SU-DHL-6 (cell line): ENCODE data around the gene MSS51.

Experiments used
- H2AFZ ChIP-seq: fragments of 200-600 bp; sonication (generic); 2 replicates; pipeline ENCODE4 v1.6.1; 2014; ENCODE audit warnings: low read depth, mild to moderate bottlenecking, moderate library complexity, mixed read lengths, antibody characterized with exemption, low read length; ENCODE audit not compliant: severe bottlenecking
- H3F3A ChIP-seq: fragments of 200-600 bp; shearing (Covaris generic); 2 replicates; pipeline ENCODE4 v1.6.0; 2016; ENCODE audit warnings: antibody characterized with exemption, mild to moderate bottlenecking; ENCODE audit not compliant: insufficient read depth
- H3K27ac ChIP-seq: fragments of 200-600 bp; sonication (generic); 2 replicates; pipeline ENCODE4 v1.5.1; 2016; ENCODE audit warnings: low read depth, mild to moderate bottlenecking, low read length, moderate library complexity, mixed read lengths
- H3K27me3 ChIP-seq: fragments of 200-600 bp; sonication (generic), shearing (Covaris generic); 2 replicates; pipeline ENCODE4 v1.6.0; 2014; ENCODE audit warnings: mild to moderate bottlenecking, low read length
- H3K36me3 ChIP-seq: fragments of 200-600 bp; sonication (generic); 2 replicates; pipeline ENCODE4 v1.6.1; 2014; ENCODE audit warnings: mild to moderate bottlenecking, low read length, mixed read lengths
- H3K4me2 ChIP-seq: fragments of 300-600, 200-600 bp; shearing (Covaris generic), sonication (generic); 2 replicates; pipeline ENCODE4 v1.6.0; 2014; ENCODE audit warnings: low read length, low read depth, mild to moderate bottlenecking; ENCODE audit not compliant: poor library complexity, severe bottlenecking
- H3K4me3 ChIP-seq: fragments of 200-600 bp; sonication (generic); 2 replicates; pipeline ENCODE4 v1.5.1; 2014; ENCODE audit warnings: antibody characterized with exemption, low read length, mild to moderate bottlenecking, mixed read lengths; ENCODE audit not compliant: insufficient read depth, poor library complexity, severe bottlenecking
- H3K79me2 ChIP-seq: fragments of 200-600 bp; sonication (generic); 2 replicates; pipeline ENCODE4 v1.6.1; 2014; ENCODE audit warnings: mild to moderate bottlenecking, low read length, moderate library complexity; ENCODE audit not compliant: insufficient read depth
- H3K9ac ChIP-seq: fragments of 200-600 bp; sonication (generic); 2 replicates; pipeline ENCODE4 v1.7.0; 2014; ENCODE audit warnings: mild to moderate bottlenecking, low read length
- H3K9me2 ChIP-seq: fragments of 200-600 bp; sonication (generic); replicated peaks from 2 replicates; pipeline ENCODE4 v1.6.1; 2014; ENCODE audit warnings: low read length; ENCODE audit not compliant: insufficient read depth
- H3K9me3 ChIP-seq: fragments of 200-600 bp; sonication (generic); 2 replicates; pipeline ENCODE4 v1.6.1; 2014; ENCODE audit warnings: low read length, mixed read lengths; ENCODE audit not compliant: insufficient read depth
- H4K20me1 ChIP-seq: fragments of 200-600 bp; sonication (generic); 2 replicates; pipeline ENCODE4 v1.6.1; 2014; ENCODE audit warnings: low read depth, mild to moderate bottlenecking, antibody characterized with exemption, low read length, moderate library complexity, mixed read lengths
- EZH2phosphoT487 ChIP-seq: fragments of 200-600 bp; sonication (generic), shearing (Covaris generic); conservative IDR thresholded peaks from 2 replicates; pipeline ENCODE4 v1.6.1; 2018; ENCODE audit warnings: mild to moderate bottlenecking, antibody characterized with exemption, low read length, moderate library complexity, mixed read lengths
- TF ChIP-seq, protein P1 (sequence below): fragments of 200-600 bp; sonication (generic); IDR thresholded peaks from one replicate; pipeline ENCODE4 v1.5.1; 2017; ENCODE audit warnings: antibody characterized with exemption, mild to moderate bottlenecking, low read length, moderate library complexity; ENCODE audit not compliant: insufficient read depth, poor library complexity, severe bottlenecking

Gene MSS51

GRCh38 chr10:73433538-73433867 is at the start of gene MSS51:
Gene MSS51 (minus strand): TSS chr10:73433561. CDS start chr10:73428284, 5,277 bp downstream.
- H3K27ac ChIP-seq: no peak within 1 kb of the TSS
- H2AFZ ChIP-seq: no peak within 1 kb of the TSS
- peaks cover 17% of the 10 kb centered on the region; the same call in 1 of the 2 replicates for H3K36me3 ChIP-seq
- no peak within 1 kb of the TSS for H3K9ac ChIP-seq
- H3K9me3 ChIP-seq: no peaks in the 10 kb centered on the region
- H3K27me3 ChIP-seq: no peaks in the 10 kb centered on the region
- H3K4me2 ChIP-seq: no peak within 1 kb of the TSS
- H4K20me1 ChIP-seq: no peaks in the 10 kb centered on the region
- H3F3A ChIP-seq: peaks cover 3% of the 10 kb centered on the region; the same call in 1 of the 2 replicates
- TF ChIP-seq, protein P1, sequence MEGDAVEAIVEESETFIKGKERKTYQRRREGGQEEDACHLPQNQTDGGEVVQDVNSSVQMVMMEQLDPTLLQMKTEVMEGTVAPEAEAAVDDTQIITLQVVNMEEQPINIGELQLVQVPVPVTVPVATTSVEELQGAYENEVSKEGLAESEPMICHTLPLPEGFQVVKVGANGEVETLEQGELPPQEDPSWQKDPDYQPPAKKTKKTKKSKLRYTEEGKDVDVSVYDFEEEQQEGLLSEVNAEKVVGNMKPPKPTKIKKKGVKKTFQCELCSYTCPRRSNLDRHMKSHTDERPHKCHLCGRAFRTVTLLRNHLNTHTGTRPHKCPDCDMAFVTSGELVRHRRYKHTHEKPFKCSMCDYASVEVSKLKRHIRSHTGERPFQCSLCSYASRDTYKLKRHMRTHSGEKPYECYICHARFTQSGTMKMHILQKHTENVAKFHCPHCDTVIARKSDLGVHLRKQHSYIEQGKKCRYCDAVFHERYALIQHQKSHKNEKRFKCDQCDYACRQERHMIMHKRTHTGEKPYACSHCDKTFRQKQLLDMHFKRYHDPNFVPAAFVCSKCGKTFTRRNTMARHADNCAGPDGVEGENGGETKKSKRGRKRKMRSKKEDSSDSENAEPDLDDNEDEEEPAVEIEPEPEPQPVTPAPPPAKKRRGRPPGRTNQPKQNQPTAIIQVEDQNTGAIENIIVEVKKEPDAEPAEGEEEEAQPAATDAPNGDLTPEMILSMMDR: no peak
- no peak for TF ChIP-seq EZH2phosphoT487
- H3K79me2 ChIP-seq: no peaks in the 10 kb centered on the region
- H3K4me3 ChIP-seq: no peak within 1 kb of the TSS
- no peaks in the 10 kb centered on the region for H3K9me2 ChIP-seq

GRCh38 chr10:73480158-73480557 is 46.8 kb upstream of the MSS51 start:
- Histone ChIP-seq H3K9ac (no peak overlapping the region), H3F3A (peaks cover 5% of the 10 kb centered on the region; the same call in 1 of the 2 replicates), H4K20me1 (no peaks in the 10 kb centered on the region), H3K4me2 (no peak overlapping the region), H3K4me3 (no peak overlapping the region), H3K9me2 (no peaks in the 10 kb centered on the region), H3K9me3 (no peaks in the 10 kb centered on the region), H3K27ac (no peak overlapping the region), H3K79me2 (peaks cover 37% of the 10 kb centered on the region), H3K27me3 (no peaks in the 10 kb centered on the region), H2AFZ (no peak overlapping the region), H3K36me3 (peaks cover 30% of the 10 kb centered on the region)
- TF ChIP-seq, protein P1: no peak
- no peak for TF ChIP-seq EZH2phosphoT487

- Histone ChIP-seq H3K27ac (no peak overlapping the region), H3K4me2 (no peak overlapping the region), H3K79me2 (peaks cover 27% of the 10 kb centered on the region)
Observed at GRCh38 chr10:73478636-73479035, 45.3 kb upstream of the MSS51 start.

More at GRCh38 chr10:73478636-73479035, 45.3 kb upstream of the MSS51 start:
- peaks cover 38% of the 10 kb centered on the region for H3K36me3 ChIP-seq
- H2AFZ ChIP-seq: no peak overlapping the region
- H3K9me3 ChIP-seq: no peaks in the 10 kb centered on the region
- no peaks in the 10 kb centered on the region for H3K27me3 ChIP-seq
- no peaks in the 10 kb centered on the region for H3K9me2 ChIP-seq
- no peaks in the 10 kb centered on the region for H4K20me1 ChIP-seq
- TF ChIP-seq, protein P1: no peak
- TF ChIP-seq EZH2phosphoT487: no peak
- no peak overlapping the region for H3K9ac ChIP-seq
- H3F3A ChIP-seq: peaks cover 5% of the 10 kb centered on the region; the same call in 1 of the 2 replicates
- no peak overlapping the region for H3K4me3 ChIP-seq
